HG03521 (cell line): ENCODE measurements around the gene BRIP1.

Experiments used
- ATAC-seq: cut with Tn5 transposase; IDR thresholded peaks from one replicate; pipeline ENCODE4 v1.9.1; 2021; ENCODE audit warnings: mild to moderate bottlenecking, moderate library complexity; ENCODE audit not compliant: unreplicated experiment

Gene BRIP1

DNA sequence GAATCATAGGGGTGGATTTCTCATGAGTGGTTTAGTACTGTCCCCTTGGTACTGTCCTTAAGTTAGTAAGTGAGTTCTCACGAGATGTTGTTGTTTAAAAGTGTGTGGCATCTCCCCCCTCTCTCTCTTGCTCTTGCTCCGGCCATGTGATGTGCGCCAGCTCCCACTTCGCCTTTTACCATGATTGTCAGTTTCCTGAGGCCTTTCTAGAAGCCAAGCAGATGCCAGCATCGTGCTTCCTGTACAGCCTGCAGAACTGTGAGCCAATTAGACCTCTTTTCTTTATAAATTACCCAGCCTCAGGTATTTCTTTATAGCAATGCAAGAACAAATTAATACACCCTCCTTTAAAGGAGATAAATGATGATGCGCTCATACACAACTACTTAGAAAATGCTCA is 222.2 kb downstream of the BRIP1 start:
- ATAC-seq, result no peak

DNA sequence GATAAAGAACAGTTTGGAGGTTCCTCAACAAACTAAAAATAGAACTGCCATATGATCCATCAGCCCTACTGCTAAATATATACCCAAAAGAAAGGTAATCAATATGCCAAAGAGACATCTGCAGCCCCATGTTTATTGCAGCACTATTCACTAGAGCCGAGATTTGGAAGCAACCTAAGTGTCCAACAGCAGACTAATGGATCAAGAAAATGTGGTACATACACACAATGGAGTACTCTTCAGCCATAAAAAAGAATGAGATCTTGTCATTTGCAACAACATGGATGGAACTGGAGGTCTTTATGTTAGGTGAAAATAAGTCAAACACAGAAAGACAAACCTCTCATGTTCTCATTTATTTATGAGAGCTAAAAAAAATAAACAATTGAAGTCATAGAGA is 223.5 kb downstream of the BRIP1 start:
- no peak for ATAC-seq

DNA sequence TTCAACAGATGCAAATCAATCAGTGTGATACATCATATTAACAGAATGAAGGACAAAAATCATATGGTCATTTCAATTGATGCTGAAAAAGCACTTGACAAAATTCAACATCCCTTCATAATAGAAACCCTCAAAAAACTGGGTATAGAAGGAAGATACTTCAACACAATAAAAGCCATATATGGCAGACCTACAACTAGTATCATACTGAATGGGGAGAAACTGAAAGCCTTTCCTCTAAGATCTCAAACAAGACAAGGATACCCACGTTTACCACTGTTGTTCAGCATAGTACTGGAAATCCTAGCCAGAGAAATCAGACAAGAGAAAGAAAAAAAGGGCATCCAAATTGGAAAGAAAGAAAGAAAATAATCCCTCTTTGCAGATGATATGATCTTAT is 225.2 kb downstream of the BRIP1 start:
- no peak for ATAC-seq

DNA sequence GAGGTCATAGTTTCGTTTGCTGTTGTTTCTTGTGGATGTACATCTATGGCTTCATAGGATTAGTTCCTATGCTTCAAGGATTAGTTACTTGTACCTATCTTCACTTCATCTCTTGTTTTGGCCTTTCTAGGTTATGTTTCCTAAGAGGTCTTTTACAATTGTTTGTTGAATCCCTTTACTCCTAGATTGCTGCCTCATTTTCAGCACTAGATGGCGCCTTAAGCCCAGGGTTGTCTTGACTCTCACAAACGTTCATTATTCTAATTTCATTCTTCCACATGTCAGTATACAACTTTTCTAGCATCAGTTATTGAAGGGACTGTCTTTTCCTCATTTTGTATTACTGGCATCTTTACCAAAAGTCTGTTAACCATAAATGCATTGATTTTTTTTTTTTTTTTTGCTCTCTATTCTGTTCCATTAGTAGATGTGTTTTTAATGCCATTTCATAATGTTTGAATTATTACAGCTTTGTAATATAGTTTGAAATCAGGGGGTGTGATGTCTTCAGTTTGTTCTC is 227.4 kb downstream of the BRIP1 start:
- ATAC-seq, result no peak

DNA sequence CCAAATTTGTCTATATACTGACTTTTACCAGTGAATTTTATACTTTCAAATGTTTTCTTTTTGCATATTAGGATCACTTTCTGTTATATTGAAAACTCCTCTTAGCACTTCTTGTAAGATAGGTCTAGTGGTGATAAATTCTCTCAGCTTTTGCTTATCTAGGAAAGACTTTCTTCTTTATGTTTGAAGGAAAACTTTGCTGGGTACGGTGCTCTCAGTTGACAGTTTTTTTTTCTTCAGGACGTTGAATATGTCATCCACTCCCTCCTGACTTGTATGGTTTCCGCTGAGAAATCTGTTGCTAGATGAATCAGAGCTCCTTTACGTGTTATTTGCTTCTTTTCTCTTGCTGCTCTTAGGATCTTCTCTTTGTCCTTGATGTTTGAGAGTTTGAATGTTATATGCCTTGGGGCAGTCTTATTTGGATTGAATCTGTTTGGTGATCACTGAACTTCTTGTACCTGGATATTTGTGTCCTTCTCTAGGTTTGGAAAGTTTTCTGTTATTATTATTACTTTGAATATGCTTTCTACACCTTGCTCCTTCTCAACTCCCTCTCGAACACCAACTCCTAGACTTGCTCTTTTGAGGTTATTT is 228.3 kb downstream of the BRIP1 start:
- no peak for ATAC-seq

DNA sequence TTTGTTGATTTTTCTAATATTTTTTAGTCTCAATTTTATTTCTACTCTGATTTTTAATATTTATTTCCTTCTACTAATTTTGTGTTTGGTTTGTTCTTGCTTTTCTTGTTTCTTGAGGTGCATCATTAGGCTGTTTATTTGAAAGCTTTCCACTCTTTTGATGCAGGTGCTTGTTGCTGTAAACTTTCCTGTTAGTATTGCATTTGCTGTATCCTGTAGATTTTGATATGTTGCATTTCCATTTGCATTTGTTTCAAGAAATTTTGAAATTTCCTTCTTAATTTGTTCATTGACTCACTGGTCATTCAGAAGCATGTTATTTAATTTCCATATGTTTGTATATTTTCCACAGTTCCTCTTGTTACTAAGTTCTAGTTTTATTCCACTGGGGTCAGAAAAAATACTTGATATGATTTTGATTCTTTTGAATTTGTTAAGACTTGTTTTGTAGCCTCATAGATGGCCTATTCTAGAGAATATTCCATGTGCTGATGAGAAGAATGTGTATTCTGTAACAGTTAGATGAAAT is 229.3 kb downstream of the BRIP1 start:
- no peak for ATAC-seq

DNA sequence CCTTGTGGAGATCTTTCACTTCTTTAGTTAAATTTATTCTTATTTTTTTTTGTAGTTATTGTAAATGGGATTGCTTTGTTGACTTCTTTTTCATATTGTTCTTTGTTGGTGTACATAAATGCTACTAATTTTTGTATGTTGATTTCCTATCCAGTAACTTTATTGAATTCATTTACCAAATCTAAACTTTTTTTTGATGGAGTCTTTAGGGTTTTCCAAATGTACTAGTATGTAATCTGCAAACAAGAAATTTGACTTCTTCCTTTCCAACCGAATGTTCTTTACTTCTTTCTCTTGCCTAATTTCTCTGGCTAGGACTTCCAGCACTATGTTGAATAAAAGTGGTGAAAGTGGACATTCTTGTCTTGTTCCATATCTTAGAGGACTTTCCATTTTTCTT is 230.5 kb downstream of the BRIP1 start:
- no peak for ATAC-seq

DNA sequence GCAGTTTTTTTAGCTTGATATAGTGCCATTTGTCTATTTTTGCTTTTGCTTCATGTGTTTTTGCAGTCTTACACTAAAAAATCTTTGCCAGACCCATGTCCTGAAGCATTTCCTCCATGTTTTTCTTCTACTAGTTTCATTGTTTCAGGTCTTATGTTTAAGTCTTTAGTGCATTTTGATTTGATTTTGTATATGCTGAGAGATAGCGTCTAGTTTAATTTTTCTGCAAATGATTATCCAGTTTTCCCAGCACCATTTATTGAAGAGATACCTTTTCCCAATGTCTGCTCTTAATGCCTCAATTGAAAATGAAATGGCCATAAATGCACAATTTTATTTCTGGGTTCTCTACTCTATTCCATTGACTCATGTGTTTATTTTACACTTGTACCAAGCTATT is 231.5 kb downstream of the BRIP1 start:
- ATAC-seq, result no peak
